ENCODE data around the gene NR4A1. TPM values are rescaled to one million over a fixed set of nuclear protein-coding genes. Genes with fewer than 3 reads are reported as not detected.

The NR4A1 gene
- total RNA-seq, 3 donors from 2014 or later = 16.2 to 123 (median 44.6) TPM

DNA sequence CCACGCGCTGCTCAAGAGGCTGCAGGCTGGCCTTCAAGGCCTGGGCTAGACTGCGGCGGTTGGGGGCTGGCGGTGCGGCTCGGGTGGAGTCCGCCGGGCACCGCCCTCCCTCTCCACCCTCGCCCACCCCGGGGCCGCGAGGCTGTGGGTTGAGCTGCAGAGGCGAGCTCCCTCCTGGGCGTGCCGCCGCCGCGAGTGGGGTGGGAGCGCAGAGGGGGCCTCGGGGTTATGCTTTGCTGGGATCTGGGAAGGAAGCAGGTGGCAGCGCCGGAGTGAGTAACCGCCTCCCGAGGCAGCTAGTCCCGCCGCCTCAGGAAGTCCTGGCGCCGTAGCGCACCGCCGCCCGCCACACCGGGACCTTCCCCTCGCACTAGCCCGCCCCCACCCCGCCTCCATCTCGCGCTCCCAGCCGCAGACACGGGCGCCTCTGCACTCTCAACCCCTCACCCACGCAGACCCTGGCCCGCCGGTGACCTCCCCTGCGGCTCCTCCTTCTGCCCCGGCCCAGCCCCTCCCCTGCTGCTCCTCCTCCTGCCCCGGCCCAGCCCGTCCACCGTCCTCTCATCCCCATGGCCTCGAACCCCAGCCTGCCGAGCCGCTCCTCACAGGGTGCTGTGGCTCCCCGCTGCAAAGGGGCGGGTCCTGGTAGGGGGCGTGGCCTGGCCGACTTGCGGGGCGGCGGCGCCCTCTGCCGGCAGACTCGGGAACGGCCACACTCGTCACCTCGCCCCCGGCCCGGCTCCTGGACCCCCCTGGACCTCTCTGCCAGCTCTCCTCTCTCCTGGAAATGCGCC is 27.9 kb upstream of the NR4A1 start:
- intact Hi-C loops (cut with DNase I, micrococcal nuclease) = no loop called here
- H3K9me3 ChIP-seq = no peaks in the 10 kb centered on the region
- ATAC-seq = peak; percentile 79
- H3K4me1 ChIP-seq (ENCODE audit: low read depth) = peaks cover 21% of the 10 kb centered on the region
- no peak overlapping the region for H3K4me3 ChIP-seq
- DNase-seq = peak; percentile 93 to 95 (median 93)
- TF ChIP-seq, protein P1, sequence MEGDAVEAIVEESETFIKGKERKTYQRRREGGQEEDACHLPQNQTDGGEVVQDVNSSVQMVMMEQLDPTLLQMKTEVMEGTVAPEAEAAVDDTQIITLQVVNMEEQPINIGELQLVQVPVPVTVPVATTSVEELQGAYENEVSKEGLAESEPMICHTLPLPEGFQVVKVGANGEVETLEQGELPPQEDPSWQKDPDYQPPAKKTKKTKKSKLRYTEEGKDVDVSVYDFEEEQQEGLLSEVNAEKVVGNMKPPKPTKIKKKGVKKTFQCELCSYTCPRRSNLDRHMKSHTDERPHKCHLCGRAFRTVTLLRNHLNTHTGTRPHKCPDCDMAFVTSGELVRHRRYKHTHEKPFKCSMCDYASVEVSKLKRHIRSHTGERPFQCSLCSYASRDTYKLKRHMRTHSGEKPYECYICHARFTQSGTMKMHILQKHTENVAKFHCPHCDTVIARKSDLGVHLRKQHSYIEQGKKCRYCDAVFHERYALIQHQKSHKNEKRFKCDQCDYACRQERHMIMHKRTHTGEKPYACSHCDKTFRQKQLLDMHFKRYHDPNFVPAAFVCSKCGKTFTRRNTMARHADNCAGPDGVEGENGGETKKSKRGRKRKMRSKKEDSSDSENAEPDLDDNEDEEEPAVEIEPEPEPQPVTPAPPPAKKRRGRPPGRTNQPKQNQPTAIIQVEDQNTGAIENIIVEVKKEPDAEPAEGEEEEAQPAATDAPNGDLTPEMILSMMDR (IDR thresholded peaks at IDR 0.05) = peak; percentile 98
- H3K36me3 ChIP-seq (ENCODE audit: low read depth) = no peaks in the 10 kb centered on the region

DNA sequence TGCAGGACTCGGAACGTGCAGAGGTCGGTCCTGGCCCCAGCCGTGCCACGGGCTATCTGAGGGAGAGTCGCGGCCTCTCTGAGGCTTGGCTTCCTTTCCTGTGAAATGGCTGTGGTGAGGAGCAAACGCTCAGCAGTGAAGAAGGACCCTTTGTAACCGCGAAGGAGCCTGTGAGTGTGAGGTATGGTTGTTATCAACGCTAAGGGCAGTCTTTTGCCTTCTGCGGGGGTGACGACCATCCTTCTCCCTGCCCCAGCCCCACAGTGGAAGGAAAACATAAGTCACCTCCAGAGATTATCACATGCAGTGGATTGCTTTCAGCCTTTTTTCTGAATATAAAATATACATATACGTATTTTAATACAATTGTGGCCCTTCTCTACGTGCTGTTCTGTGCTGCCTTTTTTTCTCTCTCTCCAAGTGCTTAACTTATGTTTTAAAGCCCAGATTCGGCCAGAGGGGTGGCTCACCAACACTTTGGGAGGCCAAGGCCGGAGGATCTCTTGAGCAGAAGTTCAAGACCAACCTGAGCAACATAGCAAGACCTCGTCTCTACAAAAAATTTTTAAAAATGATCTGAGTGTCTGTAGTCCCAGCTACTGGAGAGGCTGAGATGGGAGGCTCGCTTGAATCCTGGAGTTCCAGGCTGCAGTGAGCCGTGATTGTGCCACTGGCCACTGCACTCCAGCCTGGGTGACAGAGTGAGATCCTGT is 27.1 kb upstream of the NR4A1 start:
- DNase-seq (no peak), ATAC-seq (no peak)
- no peaks in the 10 kb centered on the region for H3K36me3 ChIP-seq (ENCODE audit: low read depth)
- H3K4me1 ChIP-seq (ENCODE audit: low read depth) = peaks cover 21% of the 10 kb centered on the region
- TF ChIP-seq, protein P1 (IDR thresholded peaks at IDR 0.05) = no peak
- H3K9me3 ChIP-seq = no peaks in the 10 kb centered on the region
- H3K4me3 ChIP-seq = no peak overlapping the region
- intact Hi-C loops (cut with DNase I, micrococcal nuclease) = no loop called here

DNA sequence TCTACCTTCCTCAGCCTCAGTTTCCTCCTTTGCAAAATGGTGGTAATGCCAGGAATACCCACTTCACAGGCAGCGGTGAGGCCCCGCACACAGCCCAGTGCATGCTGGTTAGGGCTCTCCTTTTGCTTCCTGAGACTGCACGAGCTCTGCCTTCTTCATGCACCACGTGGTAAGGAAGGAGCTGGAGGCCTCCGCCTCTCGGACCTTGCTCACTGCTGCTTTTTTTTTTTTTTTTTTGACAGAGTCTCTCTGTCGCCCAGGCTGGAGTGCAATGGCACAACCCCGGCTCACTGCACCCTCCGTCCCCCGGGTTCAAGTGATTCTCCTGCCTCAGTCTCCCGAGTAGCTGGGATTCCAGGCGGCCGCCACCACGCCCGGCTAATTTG is 26.4 kb upstream of the NR4A1 start:
- ATAC-seq (peak; percentile 73), DNase-seq (peak; percentile 81 to 87 (median 84))
- TF ChIP-seq, protein P1 (IDR thresholded peaks at IDR 0.05) = no peak
- no peaks in the 10 kb centered on the region for H3K36me3 ChIP-seq (ENCODE audit: low read depth)
- H3K9me3 ChIP-seq = no peaks in the 10 kb centered on the region
- intact Hi-C loops (cut with DNase I, micrococcal nuclease) = loop anchor here (5.0 kb wide), 1 partner anchor 57 kb away; no protein-coding TSS in a partner anchor
- no peak overlapping the region for H3K4me3 ChIP-seq
- peaks cover 21% of the 10 kb centered on the region for H3K4me1 ChIP-seq (ENCODE audit: low read depth)

DNA sequence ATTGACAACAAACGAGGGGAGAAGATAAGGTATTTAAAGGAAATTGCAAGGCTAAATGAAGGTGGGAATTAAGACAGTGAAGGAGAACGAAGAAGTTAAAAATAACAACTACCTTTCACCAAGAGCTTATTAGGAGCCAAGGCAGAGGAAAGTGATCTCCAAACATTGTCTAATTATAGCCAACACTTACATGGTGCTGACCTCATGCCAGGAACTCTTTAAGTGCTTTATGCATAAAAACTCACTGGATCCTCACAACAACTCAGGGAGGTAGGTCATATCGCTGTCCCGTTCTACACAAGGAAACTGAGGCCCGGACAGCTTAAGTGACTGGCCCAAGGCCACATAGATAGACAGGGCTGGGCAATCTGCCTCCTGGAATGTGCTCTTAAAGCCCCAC is 25.0 kb upstream of the NR4A1 start:
- ATAC-seq (no peak), DNase-seq (no peak)
- H3K4me3 ChIP-seq = no peak overlapping the region
- H3K36me3 ChIP-seq (ENCODE audit: low read depth) = no peaks in the 10 kb centered on the region
- TF ChIP-seq, protein P1 (IDR thresholded peaks at IDR 0.05) = no peak
- H3K9me3 ChIP-seq = no peaks in the 10 kb centered on the region
- peaks cover 21% of the 10 kb centered on the region for H3K4me1 ChIP-seq (ENCODE audit: low read depth)
- intact Hi-C loops (cut with DNase I, micrococcal nuclease) = loop anchor here (5.0 kb wide), 1 partner anchor 56 kb away; no protein-coding TSS in a partner anchor

DNA sequence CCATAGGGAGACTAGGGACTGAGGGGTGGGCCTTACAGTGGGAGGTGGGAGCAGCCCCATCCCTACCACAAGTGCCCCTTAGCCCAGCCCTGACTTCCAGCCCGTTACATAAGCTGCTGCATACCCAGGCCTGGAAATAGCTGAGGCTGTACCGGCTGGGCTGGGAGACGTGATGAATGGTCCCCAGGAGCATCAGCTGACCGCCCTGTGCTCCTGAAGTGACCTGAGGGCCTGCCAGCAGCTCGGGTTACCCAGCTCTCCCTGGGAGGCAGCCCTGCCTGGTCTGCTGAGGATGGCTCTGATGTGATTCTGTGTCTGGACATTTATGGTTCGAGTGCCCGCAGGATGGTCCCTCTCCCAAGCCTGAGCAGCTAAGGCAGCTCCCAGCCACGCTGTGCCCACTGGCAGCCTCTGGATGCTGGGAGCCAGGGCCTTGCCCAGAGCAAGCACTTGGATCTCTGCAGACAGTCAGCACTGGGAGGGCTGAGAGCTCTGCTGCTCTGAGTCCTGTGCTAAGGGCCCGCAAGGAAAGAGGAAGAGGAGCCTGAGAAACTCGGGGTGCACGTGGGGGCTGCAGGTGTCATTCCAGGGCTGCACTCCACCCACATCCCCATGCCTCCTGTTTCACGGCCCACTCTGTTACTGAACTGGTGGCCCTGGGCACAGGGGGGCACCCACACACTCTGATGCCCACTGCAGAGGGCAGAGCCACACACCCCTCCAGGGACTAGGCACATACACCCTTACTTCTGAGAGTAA is 24.0 kb upstream of the NR4A1 start:
- Histone ChIP-seq H3K4me3 (no peak overlapping the region), H3K36me3 (ENCODE audit: low read depth) (no peaks in the 10 kb centered on the region), H3K4me1 (ENCODE audit: low read depth) (peaks cover 23% of the 10 kb centered on the region), H3K9me3 (no peaks in the 10 kb centered on the region)
- TF ChIP-seq, protein P1 (IDR thresholded peaks at IDR 0.05) = no peak
- DNase-seq = no peak
- intact Hi-C loops (cut with DNase I, micrococcal nuclease) = loop anchor here (5.0 kb wide), 1 partner anchor 55 kb away; no protein-coding TSS in a partner anchor
- no peak for ATAC-seq

All from mucosa of descending colon (tissue), 3 donors.